ENCODE results near the gene RBM43.
A peak's percentile ranks its signal among the peaks of the same experiment; 100 is the strongest.
"Not testable (repeated sequence)": the region's sequence is repeated elsewhere in the genome, so short reads cannot be mapped to it uniquely, and the experiment has no call there.

Gene RBM43

GRCh38 chr2:151268085-151268484 lies 6.4 kb upstream of the RBM43 start:
- DNase-seq (ENCODE audit: low read depth): no peak

GRCh38 chr2:151267537-151267936 lies 5.9 kb upstream of the RBM43 start:
- no peak for DNase-seq (ENCODE audit: low read depth)

- DNase-seq (ENCODE audit: low read depth): no peak
Measured at GRCh38 chr2:151265991-151266390, 4.3 kb upstream of the RBM43 start.

GRCh38 chr2:151264157-151264825 lies 2.6 kb upstream of the RBM43 start:
- no peak for DNase-seq (ENCODE audit: low read depth)

GRCh38 chr2:151262629-151263028 lies 966 bp upstream of the RBM43 start:
- no peak for DNase-seq (ENCODE audit: low read depth)

GRCh38 chr2:151261977-151262291 lies 271 bp upstream of the RBM43 start:
- DNase-seq (ENCODE audit: low read depth): no peak

GRCh38 chr2:151260573-151261230 lies 961 bp downstream of the RBM43 start:
- no peak for DNase-seq (ENCODE audit: low read depth)

GRCh38 chr2:151258121-151258520 lies 3.5 kb downstream of the RBM43 start:
- no peak for DNase-seq (ENCODE audit: low read depth)

GRCh38 chr2:151252646-151253045 lies 9.0 kb downstream of the RBM43 start:
- DNase-seq (ENCODE audit: low read depth): no peak

GRCh38 chr2:151251012-151251411 lies 10.7 kb downstream of the RBM43 start:
- no peak for DNase-seq (ENCODE audit: low read depth)

GRCh38 chr2:151247432-151247831 lies 14.2 kb downstream of the RBM43 start:
- DNase-seq (ENCODE audit: low read depth): no peak

- no peak for DNase-seq (ENCODE audit: low read depth)
Measured at GRCh38 chr2:151246152-151246551, 15.5 kb downstream of the RBM43 start.

- no peak for DNase-seq (ENCODE audit: low read depth)
Measured at GRCh38 chr2:151243468-151243867, 18.2 kb downstream of the RBM43 start.

GRCh38 chr2:151241224-151241623 lies 20.4 kb downstream of the RBM43 start:
- DNase-seq (ENCODE audit: low read depth): no peak

GRCh38 chr2:151240433-151240832 lies 21.2 kb downstream of the RBM43 start:
- no peak for DNase-seq (ENCODE audit: low read depth)

- no peak for DNase-seq (ENCODE audit: low read depth)
Measured at GRCh38 chr2:151239624-151240023, 22.0 kb downstream of the RBM43 start.

GRCh38 chr2:151238527-151239487 lies 22.9 kb downstream of the RBM43 start:
- no peak for DNase-seq (ENCODE audit: low read depth)

GRCh38 chr2:151237422-151238025 lies 24.1 kb downstream of the RBM43 start:
- peak; percentile 12 for DNase-seq (ENCODE audit: low read depth)

- DNase-seq (ENCODE audit: low read depth): not testable (repeated sequence)
Measured at GRCh38 chr2:151233760-151234159, 27.9 kb downstream of the RBM43 start.

- not testable (repeated sequence) for DNase-seq (ENCODE audit: low read depth)
Measured at GRCh38 chr2:151233288-151233687, 28.4 kb downstream of the RBM43 start.

GRCh38 chr2:151230627-151231140 lies 31.0 kb downstream of the RBM43 start:
- no peak for DNase-seq (ENCODE audit: low read depth)

GRCh38 chr2:151228847-151229512 lies 32.7 kb downstream of the RBM43 start:
- no peak for DNase-seq (ENCODE audit: low read depth)

Measured in activated T-cell treated with anti-CD3 and anti-CD28 coated beads for 48 hours (primary cell).